IgD-negative memory B cell (primary cell): ENCODE data around the gene LRP2. TPM values are rescaled to one million over a fixed set of nuclear protein-coding genes. Genes with fewer than 3 reads are reported as not detected.

Experiments used
- H3K27ac Mint-ChIP-seq, 3 donors: one replicate each; pipeline ENCODE4 v1.8.0; 2020 to 2022; ENCODE audit warnings: mild to moderate bottlenecking in 3 of 3, mixed read lengths in 3 of 3, moderate library complexity in 1 of 3
- H3K27me3 Mint-ChIP-seq: one replicate; pipeline ENCODE4 v1.8.0; 2021; ENCODE audit warnings: mixed read lengths
- H3K36me3 Mint-ChIP-seq: one replicate; pipeline ENCODE4 v1.8.0; 2020; ENCODE audit warnings: mild to moderate bottlenecking, mixed read lengths
- H3K4me1 Mint-ChIP-seq, 3 donors: one replicate each; pipeline ENCODE4 v1.8.0; 2020 to 2022; ENCODE audit warnings: mixed read lengths in 3 of 3, mild to moderate bottlenecking in 1 of 3
- H3K4me3 Mint-ChIP-seq, 4 donors: one replicate each; pipeline ENCODE4 v1.8.0; 2020 to 2022; ENCODE audit warnings: mild to moderate bottlenecking in 4 of 4, mixed read lengths in 4 of 4, moderate library complexity in 3 of 4
- H3K9me3 Mint-ChIP-seq, 3 donors: one replicate each; pipeline ENCODE4 v1.8.0; 2020 to 2021; ENCODE audit warnings: mixed read lengths in 3 of 3, mild to moderate bottlenecking in 1 of 3
- polyA plus RNA-seq: library from polyadenylated mRNA; unstranded; fragments of 300-500 nt; fragmentation: Illumina TruSeq; gene quantifications from one replicate; pipeline ENCODE4 v1.2.3, GENCODE V29; 2021

The LRP2 gene
- polyA plus RNA-seq, 1 donor from 2014 or later = not detected

DNA sequence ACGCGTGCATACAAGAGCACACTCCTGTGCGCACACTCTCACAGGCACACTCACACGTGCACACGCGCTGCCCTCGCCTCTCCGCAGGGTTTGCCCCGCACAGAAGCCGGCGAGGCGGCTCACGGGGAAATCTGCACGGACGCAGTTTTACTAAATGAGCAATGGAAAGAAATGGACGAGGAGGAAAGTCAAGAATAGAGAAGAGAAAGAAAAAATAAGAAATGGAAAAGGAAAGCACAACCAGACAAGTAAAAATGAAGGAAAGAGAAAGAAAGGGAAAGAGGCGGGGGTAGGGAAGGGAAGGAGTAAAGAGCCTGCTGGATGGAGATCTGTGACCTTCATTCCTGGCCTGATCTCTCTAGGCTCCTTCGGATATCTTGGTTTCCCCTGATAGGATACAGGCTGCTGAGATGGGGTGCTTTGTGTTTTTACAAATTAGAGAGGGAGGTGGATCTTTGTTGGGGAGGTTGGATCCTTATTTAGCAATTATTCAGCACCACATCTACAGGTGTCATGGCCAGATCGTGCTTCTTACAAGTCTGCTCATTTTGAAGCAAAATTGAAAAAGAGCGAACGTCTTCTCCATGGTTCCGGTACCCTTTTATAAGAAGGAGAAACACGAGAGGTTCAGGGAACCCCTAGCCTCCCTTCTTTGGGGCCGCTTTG lies 693 bp upstream of the LRP2 start:
- H3K27me3 Mint-ChIP-seq = peaks cover 39% of the 10 kb centered on the region
- peak overlapping the region; percentile 87 to 93 (median 90) for H3K4me3 Mint-ChIP-seq
- peaks cover 2% of the 10 kb centered on the region for H3K36me3 Mint-ChIP-seq
- H3K27ac Mint-ChIP-seq = no peak overlapping the region
- peaks cover 0 to 1% (median 0%) of the 10 kb centered on the region in 3 donors for H3K9me3 Mint-ChIP-seq
- peaks cover 15 to 19% (median 18%) of the 10 kb centered on the region in 3 donors for H3K4me1 Mint-ChIP-seq

DNA sequence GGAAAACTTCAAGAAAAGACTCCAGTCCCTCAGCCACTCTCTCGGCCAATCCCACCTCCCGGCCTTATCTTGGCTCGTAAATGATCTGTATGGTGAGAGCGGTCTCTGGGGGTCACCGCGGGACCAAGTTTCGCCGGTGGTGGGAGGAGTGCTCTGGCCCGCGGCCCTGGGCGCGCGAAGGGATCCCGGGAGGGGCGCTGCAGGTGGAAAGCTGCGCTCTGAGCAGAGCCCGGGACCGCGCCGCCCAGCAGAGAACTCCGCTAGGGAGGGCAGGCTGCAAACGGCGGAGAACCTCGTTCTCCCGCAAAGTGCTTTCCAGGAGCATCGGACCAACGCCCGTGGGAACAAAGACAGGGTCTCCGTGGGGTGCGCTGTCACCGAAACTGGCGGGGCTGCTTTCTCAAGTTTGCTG lies 622 bp downstream of the LRP2 start:
- peaks cover 15 to 19% (median 18%) of the 10 kb centered on the region in 3 donors for H3K4me1 Mint-ChIP-seq
- H3K4me3 Mint-ChIP-seq = peak overlapping the region; percentile 60 to 78 (median 72)
- no peaks in the 10 kb centered on the region for H3K9me3 Mint-ChIP-seq
- H3K36me3 Mint-ChIP-seq = peaks cover 2% of the 10 kb centered on the region
- no peak overlapping the region for H3K27ac Mint-ChIP-seq
- peaks cover 41% of the 10 kb centered on the region for H3K27me3 Mint-ChIP-seq

DNA sequence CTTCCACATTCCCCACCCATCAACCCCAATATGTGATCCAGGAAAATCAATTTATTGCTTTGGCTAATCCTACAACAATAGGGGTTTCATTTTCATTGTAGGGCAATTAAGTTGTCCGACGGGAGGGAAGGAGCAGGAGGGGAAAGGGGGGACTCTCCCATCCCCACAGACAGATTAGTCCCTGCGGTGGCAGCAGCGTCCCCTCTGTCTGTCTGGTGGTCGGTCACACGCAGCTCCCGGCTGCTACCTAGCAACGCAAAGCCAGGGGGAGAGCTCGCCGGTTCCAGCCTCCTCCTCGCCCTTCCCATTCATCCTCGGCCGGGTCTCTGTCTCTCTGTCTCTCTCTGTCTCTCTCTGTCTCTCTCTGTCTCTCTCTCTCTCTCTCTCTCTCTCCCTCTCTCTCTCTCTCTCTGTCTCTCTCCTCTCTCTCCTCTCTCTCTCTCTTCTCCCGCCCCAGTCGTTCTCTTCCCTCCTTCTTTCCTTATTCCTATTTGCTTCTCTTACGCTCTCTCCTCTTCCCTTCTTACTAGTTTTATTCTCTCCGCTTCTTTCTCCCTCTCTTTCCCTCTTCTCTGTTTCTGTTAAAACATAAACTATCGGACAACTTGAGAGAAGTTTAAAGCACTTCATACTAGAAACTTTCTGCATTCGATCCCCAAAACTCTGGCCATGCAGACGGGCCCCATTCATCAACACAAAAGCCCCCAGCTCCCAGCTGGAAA lies 1.2 kb downstream of the LRP2 start:
- Mint-ChIP-seq H3K36me3 (peaks cover 2% of the 10 kb centered on the region), H3K4me1 (peaks cover 15 to 19% (median 18%) of the 10 kb centered on the region in 3 donors), H3K4me3 (peak overlapping the region; percentile 60 to 78 (median 72)), H3K27ac (no peak overlapping the region), H3K27me3 (peaks cover 41% of the 10 kb centered on the region), H3K9me3 (no peaks in the 10 kb centered on the region)

- Mint-ChIP-seq H3K4me3 (peak overlapping the region in 1 of 4 donors; percentile 54), H3K27ac (no peak overlapping the region), H3K27me3 (peaks cover 24% of the 10 kb centered on the region), H3K9me3 (no peaks in the 10 kb centered on the region), H3K36me3 (peaks cover 2% of the 10 kb centered on the region), H3K4me1 (peaks cover 4 to 9% (median 7%) of the 10 kb centered on the region in 3 donors)
Measured at GRCh38 chr2:169358016-169358415, 4.3 kb downstream of the LRP2 start.

DNA sequence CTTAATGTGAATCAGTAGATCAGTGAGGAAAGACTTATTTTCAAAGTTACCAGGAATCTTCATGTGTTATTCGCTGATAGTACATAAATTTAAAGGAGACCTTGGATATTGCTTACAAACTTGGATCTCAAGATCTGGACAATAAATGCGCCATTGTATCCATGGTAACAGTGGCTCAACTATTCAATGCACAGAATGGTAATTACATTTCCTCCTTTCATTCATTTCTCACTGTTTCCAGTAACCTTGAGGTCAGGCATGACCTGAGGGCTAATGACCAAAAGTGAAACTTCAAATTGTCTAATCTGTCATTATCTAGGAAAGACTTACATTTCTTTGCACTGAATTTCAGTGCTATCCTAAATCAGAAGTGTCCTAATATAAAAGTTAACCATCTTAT lies 8.1 kb downstream of the LRP2 start:
- no peaks in the 10 kb centered on the region for H3K9me3 Mint-ChIP-seq
- no peaks in the 10 kb centered on the region for H3K4me1 Mint-ChIP-seq
- H3K4me3 Mint-ChIP-seq = no peak overlapping the region
- H3K27ac Mint-ChIP-seq = no peak overlapping the region
- H3K36me3 Mint-ChIP-seq = no peaks in the 10 kb centered on the region
- peaks cover 2% of the 10 kb centered on the region for H3K27me3 Mint-ChIP-seq

- Mint-ChIP-seq H3K27ac (no peak overlapping the region), H3K36me3 (peaks cover 2% of the 10 kb centered on the region), H3K27me3 (peaks cover 1% of the 10 kb centered on the region), H3K4me3 (no peak overlapping the region), H3K9me3 (no peaks in the 10 kb centered on the region), H3K4me1 (peaks cover 0 to 1% (median 0%) of the 10 kb centered on the region in 3 donors)
Measured at GRCh38 chr2:169351725-169352124, 10.6 kb downstream of the LRP2 start.

DNA sequence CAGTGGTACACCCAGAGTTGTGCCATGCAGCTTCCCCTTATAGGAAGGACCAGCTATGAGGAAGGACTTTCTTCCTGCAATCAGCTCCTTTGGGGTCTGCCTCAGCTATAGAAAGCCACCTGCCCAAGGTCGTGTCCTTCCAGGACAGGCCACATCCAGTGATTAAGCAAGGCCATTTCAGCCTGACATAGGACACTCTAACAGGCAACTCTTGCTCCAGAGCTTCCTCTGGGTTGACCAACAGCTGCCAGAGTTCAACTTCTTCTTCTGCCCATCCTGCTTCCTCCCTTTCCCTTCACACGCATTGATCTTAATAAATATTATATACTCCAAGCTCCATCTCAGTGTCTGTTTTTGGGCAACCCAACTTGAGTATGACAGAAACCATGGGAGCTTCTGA lies 12.8 kb downstream of the LRP2 start:
- Mint-ChIP-seq H3K36me3 (peaks cover 2% of the 10 kb centered on the region), H3K4me1 (peaks cover 0 to 1% (median 0%) of the 10 kb centered on the region in 3 donors), H3K27me3 (peaks cover 5% of the 10 kb centered on the region), H3K4me3 (no peak overlapping the region), H3K9me3 (no peaks in the 10 kb centered on the region), H3K27ac (no peak overlapping the region)

- H3K27ac Mint-ChIP-seq = no peak overlapping the region
- peaks cover 2% of the 10 kb centered on the region for H3K36me3 Mint-ChIP-seq
- H3K4me3 Mint-ChIP-seq = no peak overlapping the region
- H3K27me3 Mint-ChIP-seq = peaks cover 6% of the 10 kb centered on the region
- H3K9me3 Mint-ChIP-seq = no peaks in the 10 kb centered on the region
- H3K4me1 Mint-ChIP-seq = peaks cover 0 to 1% (median 0%) of the 10 kb centered on the region in 3 donors
Measured at GRCh38 chr2:169348321-169349024, 13.9 kb downstream of the LRP2 start.

DNA sequence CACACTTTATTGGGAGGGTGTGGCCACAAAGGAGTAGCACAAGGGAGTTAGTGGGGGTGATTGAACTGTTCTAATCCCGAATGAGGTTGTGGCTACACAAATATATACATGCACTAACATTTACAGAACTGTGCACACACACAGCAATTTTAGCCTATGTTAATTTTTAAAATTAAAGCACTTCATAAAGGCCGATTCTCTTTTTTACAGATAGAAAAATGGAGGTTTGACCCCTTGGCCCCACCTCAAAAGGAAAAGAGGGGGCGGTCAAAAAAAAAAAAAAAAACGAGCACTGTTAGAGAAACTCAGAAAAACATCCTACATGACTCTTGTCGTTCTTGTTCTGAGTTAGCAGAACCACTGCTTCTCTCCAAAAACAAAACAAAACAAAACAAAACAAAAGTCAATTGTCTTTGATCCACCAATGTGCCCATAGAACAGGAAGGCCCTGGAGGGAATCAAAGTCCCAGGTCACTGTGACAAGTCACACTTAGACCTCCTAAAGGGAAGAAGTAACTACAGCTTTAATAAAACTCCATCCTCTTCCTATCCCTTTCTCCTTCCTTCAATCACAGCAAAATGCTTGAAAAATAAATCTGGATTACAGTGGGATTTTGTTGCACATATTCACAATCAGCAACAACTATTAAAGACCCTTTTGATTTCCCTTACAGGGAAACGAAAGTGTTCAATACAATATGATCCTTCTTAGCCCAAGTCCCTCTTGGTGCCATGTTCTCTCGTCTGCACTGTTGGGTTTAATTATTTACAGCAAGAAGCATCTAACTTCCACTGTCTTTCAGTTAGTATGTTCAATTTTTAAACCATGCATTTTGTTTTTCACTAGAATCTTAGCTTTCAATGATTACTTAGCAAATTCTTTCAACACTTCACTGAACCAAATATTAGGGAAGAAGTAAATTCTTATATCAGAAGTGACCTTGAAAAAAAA lies 16.6 kb downstream of the LRP2 start:
- H3K27ac Mint-ChIP-seq = no peak overlapping the region
- peaks cover 2% of the 10 kb centered on the region for H3K36me3 Mint-ChIP-seq
- H3K9me3 Mint-ChIP-seq = no peaks in the 10 kb centered on the region
- no peak overlapping the region for H3K4me3 Mint-ChIP-seq
- peaks cover 8% of the 10 kb centered on the region for H3K27me3 Mint-ChIP-seq
- H3K4me1 Mint-ChIP-seq = peaks cover 0 to 1% (median 0%) of the 10 kb centered on the region in 3 donors

DNA sequence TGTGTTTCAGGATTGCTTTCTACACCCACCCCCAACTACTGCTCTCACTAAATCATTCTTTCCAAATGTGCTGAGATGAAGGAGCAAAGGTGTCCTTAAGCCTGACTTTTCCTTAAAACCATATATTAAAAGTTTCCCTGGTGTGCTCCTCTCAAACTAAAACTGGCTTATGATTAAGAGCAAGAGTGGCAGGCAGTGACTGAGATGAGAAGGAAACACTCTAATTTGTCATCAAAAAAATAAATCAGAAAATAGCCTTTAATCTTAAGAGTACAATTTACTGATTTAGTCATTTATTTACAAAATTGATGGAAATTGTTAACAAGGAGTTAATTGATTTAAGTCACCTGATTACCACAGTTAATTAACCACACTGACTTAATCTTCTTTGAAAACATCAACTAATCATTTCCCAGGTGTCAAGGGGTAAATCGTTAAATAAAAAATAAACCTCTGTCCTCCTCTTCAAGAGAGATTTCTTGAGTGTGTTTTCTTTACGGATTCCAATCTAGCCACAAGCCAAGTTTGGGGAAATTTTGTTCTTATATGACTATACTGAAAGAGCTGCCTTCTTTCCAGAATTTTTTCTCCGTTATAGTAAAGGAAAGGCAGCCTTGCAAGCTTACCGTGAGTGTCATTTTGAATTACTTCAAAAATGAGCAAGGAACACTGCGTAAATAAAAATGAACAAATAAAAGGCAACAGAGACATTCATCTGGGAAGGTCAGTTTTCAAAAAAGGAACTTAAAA lies 17.4 kb downstream of the LRP2 start:
- Mint-ChIP-seq H3K36me3 (peaks cover 2% of the 10 kb centered on the region), H3K27me3 (peaks cover 10% of the 10 kb centered on the region), H3K27ac (no peak overlapping the region), H3K4me3 (no peak overlapping the region), H3K4me1 (peaks cover 0 to 1% (median 0%) of the 10 kb centered on the region in 3 donors), H3K9me3 (no peaks in the 10 kb centered on the region)

DNA sequence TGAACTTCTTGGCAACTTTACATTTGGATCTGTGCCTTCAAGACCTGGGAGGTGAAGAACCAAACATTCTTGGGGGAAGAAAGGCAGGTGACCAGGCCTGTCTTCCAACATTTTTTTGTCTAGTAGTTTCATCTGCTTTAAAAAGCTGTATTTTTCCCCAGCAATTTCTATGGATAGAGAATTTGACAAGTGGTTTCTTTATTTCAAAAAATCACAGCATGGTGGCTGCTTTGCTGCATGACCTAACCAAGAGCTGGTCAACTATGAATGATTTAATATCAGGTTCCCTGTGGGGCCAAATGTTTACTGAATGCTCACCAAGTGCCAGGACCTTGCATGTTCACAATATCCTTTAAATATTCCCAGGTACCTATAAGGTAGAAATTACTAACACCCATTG lies 19.1 kb downstream of the LRP2 start:
- H3K4me3 Mint-ChIP-seq = no peak overlapping the region
- no peak overlapping the region for H3K27ac Mint-ChIP-seq
- peaks cover 0 to 1% (median 0%) of the 10 kb centered on the region in 3 donors for H3K4me1 Mint-ChIP-seq
- no peaks in the 10 kb centered on the region for H3K9me3 Mint-ChIP-seq
- H3K36me3 Mint-ChIP-seq = peaks cover 2% of the 10 kb centered on the region
- H3K27me3 Mint-ChIP-seq = peaks cover 11% of the 10 kb centered on the region

DNA sequence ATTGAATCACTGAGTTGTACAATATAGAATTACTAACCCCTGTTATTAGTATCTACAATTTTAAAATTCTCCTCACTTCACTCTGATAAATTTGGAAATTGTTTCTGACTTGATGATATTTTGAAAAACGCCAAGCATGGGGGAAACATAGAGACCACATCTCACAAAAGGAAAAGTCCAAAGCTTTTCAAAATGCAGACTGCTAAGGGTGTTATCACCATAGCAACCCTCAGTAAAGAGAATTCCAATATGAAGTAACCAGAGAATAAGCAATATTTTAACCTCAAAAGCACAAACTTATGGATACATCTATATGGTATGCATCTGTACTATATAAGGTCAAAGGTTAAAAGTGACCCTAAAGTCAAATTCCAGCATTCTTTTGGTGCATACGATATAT lies 22.7 kb downstream of the LRP2 start:
- Mint-ChIP-seq H3K36me3 (no peaks in the 10 kb centered on the region), H3K4me1 (no peaks in the 10 kb centered on the region), H3K9me3 (peaks cover 0 to 2% (median 0%) of the 10 kb centered on the region in 3 donors), H3K27ac (no peak overlapping the region), H3K27me3 (peaks cover 6% of the 10 kb centered on the region), H3K4me3 (no peak overlapping the region)

- peaks cover 0 to 2% (median 0%) of the 10 kb centered on the region in 3 donors for H3K9me3 Mint-ChIP-seq
- H3K36me3 Mint-ChIP-seq = no peaks in the 10 kb centered on the region
- no peak overlapping the region for H3K27ac Mint-ChIP-seq
- H3K4me3 Mint-ChIP-seq = no peak overlapping the region
- H3K27me3 Mint-ChIP-seq = peaks cover 3% of the 10 kb centered on the region
- H3K4me1 Mint-ChIP-seq = no peaks in the 10 kb centered on the region
Measured at GRCh38 chr2:169336695-169337094, 25.6 kb downstream of the LRP2 start.
